Neural crest cell (in vitro differentiated cells): ENCODE results near the gene ZFPL1. TPM values are rescaled to one million over a fixed set of nuclear protein-coding genes. Genes with fewer than 3 reads are reported as not detected.

Experiments
- DNase-seq: peaks from one replicate; pipeline ENCODE4 v3.0.0; 2021; ENCODE audit warnings: low read depth, mixed read lengths, low spot score
- H3K27ac Mint-ChIP-seq: one replicate; pipeline ENCODE4 v1.8.0; 2021; ENCODE audit warnings: mild to moderate bottlenecking, mixed read lengths; ENCODE audit not compliant: unreplicated experiment
- H3K27me3 Mint-ChIP-seq: 2 replicates; pipeline ENCODE4 v1.8.0; 2021; ENCODE audit warnings: low read depth, mild to moderate bottlenecking, mixed read lengths
- H3K36me3 Mint-ChIP-seq: 2 replicates; pipeline ENCODE4 v1.8.0; 2021; ENCODE audit warnings: low read depth, mild to moderate bottlenecking, mixed read lengths
- H3K4me1 Mint-ChIP-seq: 2 replicates; pipeline ENCODE4 v1.8.0; 2021; ENCODE audit warnings: mixed read lengths
- H3K4me3 Mint-ChIP-seq: one replicate; pipeline ENCODE4 v1.8.0; 2021; ENCODE audit warnings: mild to moderate bottlenecking, mixed read lengths
- H3K9me3 Mint-ChIP-seq: 2 replicates; pipeline ENCODE4 v1.8.0; 2021; ENCODE audit warnings: mixed read lengths
- CTCF ChIP-seq: fragments of 200-600 bp; sonication (generic); conservative IDR thresholded peaks from 2 replicates; pipeline ENCODE4 v1.5.0; 2021; ENCODE audit warnings: antibody characterized with exemption, mild to moderate bottlenecking
- total RNA-seq: library from RNA; stranded (reverse); gene quantifications from 2 replicates; pipeline ENCODE4 v1.2.1, GENCODE V29; 2021

The ZFPL1 gene
- total RNA-seq, 1 donor from 2014 or later, result 35.7 TPM

- Mint-ChIP-seq H3K27me3 (no peaks in the 10 kb centered on the region), H3K36me3 (peaks cover 3% of the 10 kb centered on the region), H3K27ac (no peak overlapping the region), H3K4me1 (no peaks in the 10 kb centered on the region), H3K4me3 (no peak overlapping the region), H3K9me3 (no peaks in the 10 kb centered on the region)
- DNase-seq, result no peak
- no peak for TF ChIP-seq CTCF
Observed at GRCh38 chr11:65103476-65103875, 19.5 kb downstream of the ZFPL1 start.

- peaks cover 3% of the 10 kb centered on the region for H3K36me3 Mint-ChIP-seq
- DNase-seq, result no peak
- H3K27me3 Mint-ChIP-seq, result no peaks in the 10 kb centered on the region
- H3K27ac Mint-ChIP-seq, result peak overlapping the region; percentile 82
- no peak overlapping the region for H3K4me3 Mint-ChIP-seq
- H3K4me1 Mint-ChIP-seq, result no peaks in the 10 kb centered on the region
- H3K9me3 Mint-ChIP-seq, result no peaks in the 10 kb centered on the region
- no peak for TF ChIP-seq CTCF
Observed at GRCh38 chr11:65104628-65105027, 20.6 kb downstream of the ZFPL1 start.

- Mint-ChIP-seq H3K4me3 (peak overlapping the region; percentile 45), H3K36me3 (peaks cover 3% of the 10 kb centered on the region), H3K9me3 (no peaks in the 10 kb centered on the region), H3K27ac (no peak overlapping the region), H3K4me1 (peaks cover 14% of the 10 kb centered on the region), H3K27me3 (peaks cover 4% of the 10 kb centered on the region)
- TF ChIP-seq CTCF, result no peak
- no peak for DNase-seq
Observed at GRCh38 chr11:65107078-65107477, 23.1 kb downstream of the ZFPL1 start.

GRCh38 chr11:65107751-65108468, 23.9 kb downstream of the ZFPL1 start:
- no peak overlapping the region for H3K4me3 Mint-ChIP-seq

GRCh38 chr11:65108469-65109123, 24.6 kb downstream of the ZFPL1 start:
- no peak for DNase-seq
- Mint-ChIP-seq H3K4me3 (no peak overlapping the region), H3K9me3 (no peaks in the 10 kb centered on the region), H3K27me3 (peaks cover 4% of the 10 kb centered on the region), H3K36me3 (peaks cover 3% of the 10 kb centered on the region), H3K4me1 (peaks cover 21% of the 10 kb centered on the region), H3K27ac (no peak overlapping the region)
- TF ChIP-seq CTCF, result no peak

More at GRCh38 chr11:65107751-65108468, 23.9 kb downstream of the ZFPL1 start:
- H3K9me3 Mint-ChIP-seq, result no peaks in the 10 kb centered on the region
- no peak overlapping the region for H3K27ac Mint-ChIP-seq
- H3K4me1 Mint-ChIP-seq, result peaks cover 14% of the 10 kb centered on the region
- no peak for DNase-seq
- H3K27me3 Mint-ChIP-seq, result peaks cover 4% of the 10 kb centered on the region
- TF ChIP-seq CTCF, result no peak
- peaks cover 3% of the 10 kb centered on the region for H3K36me3 Mint-ChIP-seq
